ENCODE measurements around the gene TRIM44. TPM values are rescaled to one million over a fixed set of nuclear protein-coding genes. Genes with fewer than 3 reads are reported as not detected.

Gene TRIM44
- total RNA-seq, 1 donor from 2014 or later: 67.4 TPM

DNA sequence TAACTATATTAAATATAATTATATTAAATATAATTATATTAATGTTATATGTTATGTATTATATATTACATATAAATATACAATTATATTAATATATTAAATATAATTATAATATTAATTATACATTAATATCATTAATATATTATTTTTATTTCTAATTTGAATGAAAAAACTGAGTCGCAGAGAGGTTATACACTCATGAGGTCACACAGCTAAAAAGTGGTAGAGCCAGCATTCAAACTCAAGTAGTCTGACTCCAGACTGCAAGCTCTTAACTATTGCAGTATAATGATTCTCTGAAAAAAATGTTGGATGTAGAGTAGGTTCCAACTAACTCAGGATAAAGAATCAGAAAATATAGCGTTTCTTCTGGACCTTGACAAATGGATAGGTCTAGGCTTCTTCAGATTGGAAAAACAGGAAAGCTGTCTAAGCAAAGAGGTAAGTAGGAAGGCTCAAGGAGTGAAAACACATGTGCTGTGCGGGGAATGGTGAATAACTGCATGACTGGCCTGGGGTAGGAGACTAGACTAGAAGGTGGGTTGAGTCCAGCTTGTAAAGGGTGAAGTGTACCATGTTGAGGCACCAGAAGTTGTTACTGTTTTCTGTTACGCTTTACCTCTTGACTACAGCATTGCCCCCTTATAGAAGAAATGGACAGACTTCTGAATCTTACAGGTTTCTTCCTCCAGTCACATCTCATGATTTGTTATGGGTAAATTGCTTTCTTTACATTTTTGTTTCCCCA lies 80.3 kb downstream of the TRIM44 start:
- no peaks in the 10 kb centered on the region for H3K9me3 Mint-ChIP-seq
- DNase-seq (ENCODE audit: low read depth, low spot score): no peak
- peaks cover 12% of the 10 kb centered on the region for H3K36me3 Mint-ChIP-seq (ENCODE audit: low read depth)
- no peaks in the 10 kb centered on the region for H3K4me1 Mint-ChIP-seq
- H3K27ac Mint-ChIP-seq (ENCODE audit: unreplicated experiment): no peak overlapping the region
- no peak for TF ChIP-seq CTCF (conservative IDR thresholded peaks at IDR 0.05)
- no peaks in the 10 kb centered on the region for H3K27me3 Mint-ChIP-seq (ENCODE audit: low read depth)
- no peak overlapping the region for H3K4me3 Mint-ChIP-seq

- H3K27ac Mint-ChIP-seq (ENCODE audit: unreplicated experiment): no peak overlapping the region
Observed at GRCh38 chr11:35746356-35747153, 84.0 kb downstream of the TRIM44 start.

GRCh38 chr11:35747668-35748067 lies 85.1 kb downstream of the TRIM44 start:
- Mint-ChIP-seq H3K27ac (ENCODE audit: unreplicated experiment) (no peak overlapping the region), H3K36me3 (ENCODE audit: low read depth) (peaks cover 7% of the 10 kb centered on the region), H3K9me3 (no peaks in the 10 kb centered on the region), H3K4me1 (peaks cover 9% of the 10 kb centered on the region), H3K27me3 (ENCODE audit: low read depth) (no peaks in the 10 kb centered on the region), H3K4me3 (no peak overlapping the region)
- no peak for TF ChIP-seq CTCF (conservative IDR thresholded peaks at IDR 0.05)
- DNase-seq (ENCODE audit: low read depth, low spot score): no peak

More at GRCh38 chr11:35746356-35747153, 84.0 kb downstream of the TRIM44 start:
- Mint-ChIP-seq H3K9me3 (no peaks in the 10 kb centered on the region), H3K4me1 (no peaks in the 10 kb centered on the region), H3K27me3 (ENCODE audit: low read depth) (no peaks in the 10 kb centered on the region), H3K4me3 (no peak overlapping the region), H3K36me3 (ENCODE audit: low read depth) (peaks cover 7% of the 10 kb centered on the region)
- no peak for DNase-seq (ENCODE audit: low read depth, low spot score)
- TF ChIP-seq CTCF (conservative IDR thresholded peaks at IDR 0.05): no peak

- H3K36me3 Mint-ChIP-seq (ENCODE audit: low read depth): peaks cover 3% of the 10 kb centered on the region
- no peak overlapping the region for H3K4me3 Mint-ChIP-seq
- no peaks in the 10 kb centered on the region for H3K27me3 Mint-ChIP-seq (ENCODE audit: low read depth)
- H3K4me1 Mint-ChIP-seq: peaks cover 9% of the 10 kb centered on the region
- TF ChIP-seq CTCF (conservative IDR thresholded peaks at IDR 0.05): no peak
- no peak for DNase-seq (ENCODE audit: low read depth, low spot score)
- H3K9me3 Mint-ChIP-seq: no peaks in the 10 kb centered on the region
- H3K27ac Mint-ChIP-seq (ENCODE audit: unreplicated experiment): peak overlapping the region; percentile 32
Observed at GRCh38 chr11:35748644-35749043, 86.1 kb downstream of the TRIM44 start.

DNA sequence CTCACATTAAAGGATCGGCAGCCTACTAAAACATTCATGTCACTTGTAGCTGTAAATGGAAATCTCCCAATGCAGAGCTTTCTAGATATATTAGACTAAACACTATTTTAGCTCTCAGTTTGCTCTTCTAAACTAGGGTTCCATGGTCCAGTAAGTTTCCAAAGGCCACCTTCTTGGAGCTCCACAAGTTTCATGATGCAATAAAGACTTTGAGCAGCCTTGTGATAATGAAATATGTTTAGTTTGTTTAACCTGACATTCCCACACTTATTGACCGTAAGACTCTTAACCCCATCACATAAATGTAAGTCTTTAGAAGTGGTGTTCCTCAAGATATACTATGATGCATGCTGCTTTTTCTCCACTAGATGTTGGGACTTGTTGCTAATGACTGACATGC lies 87.7 kb downstream of the TRIM44 start:
- Mint-ChIP-seq H3K36me3 (ENCODE audit: low read depth) (peaks cover 4% of the 10 kb centered on the region), H3K27ac (ENCODE audit: unreplicated experiment) (no peak overlapping the region), H3K4me3 (no peak overlapping the region), H3K4me1 (peaks cover 9% of the 10 kb centered on the region), H3K27me3 (ENCODE audit: low read depth) (no peaks in the 10 kb centered on the region), H3K9me3 (peaks cover 3% of the 10 kb centered on the region)
- TF ChIP-seq CTCF (conservative IDR thresholded peaks at IDR 0.05): no peak
- DNase-seq (ENCODE audit: low read depth, low spot score): no peak
